Parathyroid adenoma (tissue), 2 donors: ENCODE results near the gene CASKIN2.

Source experiments
- H2AFZ ChIP-seq: fragments of 300-600 bp; sonication (generic); one replicate; pipeline ENCODE4 v1.7.0; 2017; ENCODE audit warnings: antibody characterized with exemption, mild to moderate bottlenecking
- H3K27ac ChIP-seq: fragments of 300-600 bp; sonication (generic); one replicate; pipeline ENCODE4 v1.7.0; 2017
- H3K27me3 ChIP-seq: fragments of 300-600 bp; sonication (generic); one replicate; pipeline ENCODE4 v1.7.0; 2017; ENCODE audit warnings: low read length; ENCODE audit not compliant: control insufficient read depth, insufficient read depth
- H3K36me3 ChIP-seq: fragments of 300-600 bp; sonication (generic); one replicate; pipeline ENCODE4 v1.7.0; 2017; ENCODE audit warnings: low read length; ENCODE audit not compliant: control insufficient read depth, insufficient read depth
- H3K4me1 ChIP-seq: fragments of 300-600 bp; sonication (generic); one replicate; pipeline ENCODE4 v1.7.0; 2017; ENCODE audit warnings: control low read depth
- H3K4me2 ChIP-seq: fragments of 300-600 bp; sonication (generic); one replicate; pipeline ENCODE4 v1.7.0; 2017; ENCODE audit warnings: low read length
- H3K4me3 ChIP-seq: fragments of 300-600 bp; sonication (generic); one replicate; pipeline ENCODE4 v1.7.0; 2017; ENCODE audit warnings: low read depth, low read length
- H3K79me2 ChIP-seq: fragments of 300-600 bp; sonication (generic); one replicate; pipeline ENCODE4 v1.7.0; 2017; ENCODE audit warnings: control low read depth
- H3K9ac ChIP-seq: fragments of 300-600 bp; sonication (generic); one replicate; pipeline ENCODE4 v1.7.0; 2017; ENCODE audit warnings: mild to moderate bottlenecking
- H3K9me3 ChIP-seq: fragments of 300-600 bp; sonication (generic); one replicate; pipeline ENCODE4 v1.7.0; 2017; ENCODE audit warnings: low read length; ENCODE audit not compliant: control insufficient read depth
- CTCF ChIP-seq: fragments of 300-600 bp; sonication (generic); IDR thresholded peaks from one replicate; pipeline ENCODE4 v1.7.0; 2017; ENCODE audit warnings: antibody characterized with exemption, mild to moderate bottlenecking
- donor health status: primary hyperparathyroidism.

Gene CASKIN2

GRCh38 chr17:75499313-75500022 lies 15.9 kb downstream of the CASKIN2 start:
- Histone ChIP-seq H3K4me1 (peaks cover 8% of the 10 kb centered on the region), H3K4me3 (no peak overlapping the region), H2AFZ (no peak overlapping the region), H3K4me2 (no peak overlapping the region), H3K79me2 (no peaks in the 10 kb centered on the region), H3K27me3 (no peaks in the 10 kb centered on the region), H3K36me3 (no peaks in the 10 kb centered on the region), H3K27ac (no peak overlapping the region), H3K9me3 (no peaks in the 10 kb centered on the region), H3K9ac (no peak overlapping the region)
- no peak for TF ChIP-seq CTCF

GRCh38 chr17:75498726-75499213 lies 16.6 kb downstream of the CASKIN2 start:
- Histone ChIP-seq H3K4me2 (no peak overlapping the region), H3K27me3 (no peaks in the 10 kb centered on the region), H3K36me3 (no peaks in the 10 kb centered on the region), H3K79me2 (no peaks in the 10 kb centered on the region), H3K9ac (no peak overlapping the region), H3K9me3 (no peaks in the 10 kb centered on the region), H2AFZ (no peak overlapping the region), H3K4me3 (no peak overlapping the region), H3K4me1 (peaks cover 7% of the 10 kb centered on the region), H3K27ac (no peak overlapping the region)
- TF ChIP-seq CTCF, result no peak

GRCh38 chr17:75498039-75498725 lies 17.2 kb downstream of the CASKIN2 start:
- Histone ChIP-seq H3K36me3 (no peaks in the 10 kb centered on the region), H3K27ac (no peak overlapping the region)

GRCh38 chr17:75496005-75496404 lies 19.3 kb downstream of the CASKIN2 start:
- no peaks in the 10 kb centered on the region for H3K9me3 ChIP-seq
- H3K27me3 ChIP-seq, result no peaks in the 10 kb centered on the region
- no peak overlapping the region for H3K4me2 ChIP-seq
- no peak overlapping the region for H3K27ac ChIP-seq
- no peak overlapping the region for H3K9ac ChIP-seq
- H3K36me3 ChIP-seq, result no peaks in the 10 kb centered on the region
- no peaks in the 10 kb centered on the region for H3K79me2 ChIP-seq
- no peak for TF ChIP-seq CTCF
- H3K4me1 ChIP-seq, result peaks cover 7% of the 10 kb centered on the region
- no peak overlapping the region for H2AFZ ChIP-seq
- H3K4me3 ChIP-seq, result no peak overlapping the region

More at GRCh38 chr17:75498039-75498725, 17.2 kb downstream of the CASKIN2 start:
- TF ChIP-seq CTCF, result no peak
- Histone ChIP-seq H2AFZ (no peak overlapping the region), H3K9ac (no peak overlapping the region), H3K9me3 (no peaks in the 10 kb centered on the region), H3K79me2 (no peaks in the 10 kb centered on the region), H3K27me3 (no peaks in the 10 kb centered on the region), H3K4me2 (no peak overlapping the region), H3K4me1 (peaks cover 7% of the 10 kb centered on the region), H3K4me3 (no peak overlapping the region)
